Stimulated activated CD4-positive, alpha-beta T cell treated with anti-CD3 and anti-CD28 coated beads, Interleukin-1b, Interleukin-23, amount 100 ng/mL, for 4 hours (primary cell): Measurements from ENCODE around the gene NUMB.

ENCODE experiments used
- DNase-seq, 2 donors: peaks; one replicate each; pipeline ENCODE4 v3.0.0-alpha.2; 2020; ENCODE audit warnings: low read depth in 2 of 2

Gene NUMB

GRCh38 chr14:73245480-73246325 lies 212.6 kb downstream of the NUMB start:
- peak; percentile 6 to 35 for DNase-seq

- no peak for DNase-seq
Measured at GRCh38 chr14:73244541-73245290, 213.6 kb downstream of the NUMB start.

GRCh38 chr14:73243748-73244147 lies 214.6 kb downstream of the NUMB start:
- DNase-seq, result no peak

GRCh38 chr14:73243341-73243740 lies 215.0 kb downstream of the NUMB start:
- no peak for DNase-seq

GRCh38 chr14:73242357-73242901 lies 215.9 kb downstream of the NUMB start:
- no peak for DNase-seq

- DNase-seq, result no peak
Measured at GRCh38 chr14:73241481-73242165, 216.7 kb downstream of the NUMB start.

GRCh38 chr14:73240816-73241480 lies 217.4 kb downstream of the NUMB start:
- no peak for DNase-seq

- no peak for DNase-seq
Measured at GRCh38 chr14:73239393-73240241, 218.7 kb downstream of the NUMB start.

GRCh38 chr14:73238941-73239340 lies 219.4 kb downstream of the NUMB start:
- DNase-seq, result no peak

- no peak for DNase-seq
Measured at GRCh38 chr14:73238424-73238852, 219.9 kb downstream of the NUMB start.

- no peak for DNase-seq
Measured at GRCh38 chr14:73237786-73238423, 220.4 kb downstream of the NUMB start.

GRCh38 chr14:73237219-73237785 lies 221.0 kb downstream of the NUMB start, which contains the start of gene PAPLN:
Gene PAPLN, plus strand, starts transcription at chr14:73237506. Its CDS starts 2,273 bp downstream, at chr14:73239779.
- DNase-seq, result no peak

- no peak for DNase-seq
Measured at GRCh38 chr14:73236752-73237218, 221.6 kb downstream of the NUMB start.

- DNase-seq, result no peak
Measured at GRCh38 chr14:73236157-73236556, 222.2 kb downstream of the NUMB start.

GRCh38 chr14:73235531-73236155 lies 222.7 kb downstream of the NUMB start:
- DNase-seq, result no peak

- DNase-seq, result no peak
Measured at GRCh38 chr14:73234586-73235394, 223.6 kb downstream of the NUMB start.

- DNase-seq, result no peak
Measured at GRCh38 chr14:73234029-73234428, 224.3 kb downstream of the NUMB start.

- no peak for DNase-seq
Measured at GRCh38 chr14:73233564-73233963, 224.8 kb downstream of the NUMB start.
